Ectodermal cell (in vitro differentiated cells): ENCODE data around the gene RHOXF2B.
"Not testable (repeated sequence)": the region's sequence is repeated elsewhere in the genome, so short reads cannot be mapped to it uniquely, and the experiment has no call there.

ENCODE experiments used
- H3K27ac ChIP-seq: 2 replicates; pipeline ENCODE4 v1.7.0; 2013; ENCODE audit warnings: mild to moderate bottlenecking, low read depth, low read length; ENCODE audit not compliant: insufficient read depth, poor library complexity, severe bottlenecking
- H3K27me3 ChIP-seq: 2 replicates; pipeline ENCODE4 v1.7.0; 2013; ENCODE audit warnings: mild to moderate bottlenecking, low read length; ENCODE audit not compliant: insufficient read depth, control insufficient read depth, poor library complexity, severe bottlenecking
- H3K36me3 ChIP-seq: one replicate; pipeline ENCODE4 v1.7.0; 2013; ENCODE audit warnings: low read length; ENCODE audit not compliant: control insufficient read depth, insufficient read depth
- H3K4me1 ChIP-seq: one replicate; pipeline ENCODE4 v1.7.0; 2013; ENCODE audit warnings: low read length; ENCODE audit not compliant: control insufficient read depth, insufficient read depth
- H3K4me3 ChIP-seq: 2 replicates; pipeline ENCODE4 v1.7.0; 2013; ENCODE audit warnings: low read depth, low read length, control low read depth; ENCODE audit not compliant: insufficient read depth
- H3K9me3 ChIP-seq: 2 replicates; pipeline ENCODE4 v1.7.0; 2013; ENCODE audit warnings: mild to moderate bottlenecking, low read length, moderate library complexity; ENCODE audit not compliant: control insufficient read depth
- WGBS, 2 experiments: methylation state at CpG; one replicate each; pipeline ENCODE4 v1.1.7; 2013; ENCODE audit warnings: missing lambda C conversion rate in 2 of 2; 5-methylcytosine and 5-hydroxymethylcytosine counted together

The RHOXF2B gene

DNA sequence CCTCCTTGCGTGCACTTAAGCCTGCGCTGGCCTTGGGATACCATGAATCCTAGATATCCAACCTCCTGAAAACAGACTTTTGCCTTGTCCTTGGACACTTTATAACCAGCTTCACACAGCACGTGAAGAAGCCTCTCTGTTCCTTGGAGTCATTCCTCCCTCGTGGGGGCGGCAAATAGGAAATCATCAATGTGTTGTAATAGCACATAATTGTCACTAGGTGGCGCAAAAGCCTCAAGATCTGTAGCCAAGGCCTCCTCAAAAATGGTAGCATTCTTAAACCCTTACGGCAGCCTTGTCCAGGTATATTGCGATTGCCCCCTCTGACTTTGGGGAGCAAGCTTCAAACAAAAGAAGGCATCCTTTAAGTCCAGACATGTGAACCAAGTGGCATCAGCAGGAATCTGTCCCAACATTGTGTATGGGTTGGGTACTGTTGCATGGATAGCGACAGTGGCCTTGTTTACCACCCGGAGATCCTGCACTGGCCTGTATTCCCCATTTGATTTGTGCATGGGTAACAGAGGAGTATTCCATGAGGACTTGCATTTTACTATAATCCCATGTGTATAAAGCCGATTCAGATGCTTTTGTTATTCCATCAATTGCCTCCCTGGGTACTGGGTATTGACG is 8.2 kb upstream of the RHOXF2B start:
- not testable (repeated sequence) for H3K27me3 ChIP-seq, H3K9me3 ChIP-seq, H3K27ac ChIP-seq, H3K4me1 ChIP-seq, H3K36me3 ChIP-seq, H3K4me3 ChIP-seq
- no CpG with 5 or more reads among the region's 12 CpGs for WGBS, 2 experiments

DNA sequence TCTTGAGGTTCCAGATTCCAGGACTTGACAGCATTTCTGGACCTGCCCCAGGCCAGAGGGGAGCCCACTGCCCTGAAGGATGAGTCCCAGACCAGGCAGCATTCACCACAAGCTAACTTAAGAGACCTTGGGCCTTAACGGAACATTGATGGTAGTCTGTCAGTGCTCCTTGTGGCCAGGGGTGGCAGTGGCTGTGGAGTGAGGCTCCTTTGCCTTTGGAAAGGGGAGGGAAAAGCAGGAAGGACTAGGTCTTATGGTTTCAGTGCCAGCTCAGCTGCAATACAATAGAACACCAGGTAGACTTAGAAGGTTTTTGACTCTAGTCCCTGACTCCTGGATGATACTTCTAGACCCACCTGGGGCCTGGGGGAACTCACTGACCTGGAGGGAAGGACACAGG is 11.3 kb downstream of the RHOXF2B start:
- WGBS, 2 experiments, result 71 to 73% methylated on average over 1 of the region's 1 CpG
- H3K36me3 ChIP-seq, H3K27me3 ChIP-seq, H3K4me1 ChIP-seq, H3K9me3 ChIP-seq, H3K4me3 ChIP-seq, H3K27ac ChIP-seq: not testable (repeated sequence)

DNA sequence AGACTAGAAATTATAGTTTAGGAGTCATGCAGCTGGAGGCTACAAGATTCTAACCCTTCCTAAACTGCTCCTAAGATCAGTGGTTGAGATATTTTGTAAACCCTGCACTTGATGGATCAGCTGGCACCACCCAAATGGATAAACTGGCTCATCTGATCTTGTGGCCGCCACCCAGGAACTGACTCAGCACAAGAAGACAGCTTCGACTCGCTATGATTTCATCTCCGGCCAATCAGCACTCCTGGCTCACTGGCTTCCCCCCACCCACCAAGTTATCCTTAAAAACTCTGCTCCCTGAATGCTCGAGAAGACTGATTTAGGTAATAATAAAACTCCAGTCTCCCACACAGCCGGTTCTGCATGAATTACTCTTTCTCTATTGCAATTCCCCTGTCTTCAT is 34.8 kb downstream of the RHOXF2B start:
- not testable (repeated sequence) for H3K27ac ChIP-seq, H3K9me3 ChIP-seq, H3K27me3 ChIP-seq, H3K36me3 ChIP-seq, H3K4me3 ChIP-seq, H3K4me1 ChIP-seq
- WGBS, 2 experiments, result no CpG with 5 or more reads among the region's 6 CpGs

DNA sequence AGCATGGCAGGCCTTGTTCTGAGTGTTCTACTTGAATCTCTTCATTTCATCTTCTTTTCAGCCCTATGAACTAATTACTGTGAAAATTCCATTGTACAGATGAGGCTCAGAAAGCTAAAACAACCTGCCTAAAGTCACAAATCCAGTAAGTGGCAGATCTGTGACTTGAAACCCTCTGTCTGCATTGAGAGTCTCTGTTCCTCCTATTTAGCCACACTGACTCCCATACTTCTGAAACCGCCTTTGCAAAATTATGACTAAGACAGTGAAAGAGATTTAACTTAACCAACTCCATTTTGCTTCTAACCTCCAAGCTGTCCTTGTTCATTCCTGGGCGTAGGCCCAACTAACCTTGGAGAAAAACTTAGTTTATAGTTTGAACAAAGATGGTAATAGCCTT is 35.2 kb downstream of the RHOXF2B start:
- H3K27ac ChIP-seq, H3K4me1 ChIP-seq, H3K4me3 ChIP-seq, H3K9me3 ChIP-seq, H3K36me3 ChIP-seq, H3K27me3 ChIP-seq: not testable (repeated sequence)
- WGBS, 2 experiments, result no CpG with 5 or more reads among the region's 2 CpGs

DNA sequence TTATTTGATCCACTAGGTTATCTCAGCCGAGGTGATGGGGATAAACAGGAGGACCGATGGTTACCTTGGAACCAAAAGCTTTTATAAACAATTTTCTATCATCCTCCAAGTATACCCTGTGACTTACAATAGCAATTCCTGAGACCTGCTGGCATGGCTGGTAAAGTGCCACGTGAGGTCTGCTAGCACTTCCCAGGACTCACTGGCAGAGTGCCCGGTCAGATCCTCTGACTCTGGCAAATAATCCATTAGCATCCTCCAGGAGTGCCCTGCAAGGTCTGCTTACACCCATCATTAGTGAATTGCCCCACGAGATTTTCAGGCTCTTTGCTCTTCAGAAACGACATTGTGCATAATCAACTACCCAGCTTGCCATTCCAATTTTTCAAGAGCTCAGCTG is 37.3 kb downstream of the RHOXF2B start:
- H3K9me3 ChIP-seq, H3K4me1 ChIP-seq, H3K4me3 ChIP-seq, H3K27me3 ChIP-seq, H3K36me3 ChIP-seq, H3K27ac ChIP-seq: not testable (repeated sequence)
- WGBS, 2 experiments, result no CpG with 5 or more reads among the region's 6 CpGs

DNA sequence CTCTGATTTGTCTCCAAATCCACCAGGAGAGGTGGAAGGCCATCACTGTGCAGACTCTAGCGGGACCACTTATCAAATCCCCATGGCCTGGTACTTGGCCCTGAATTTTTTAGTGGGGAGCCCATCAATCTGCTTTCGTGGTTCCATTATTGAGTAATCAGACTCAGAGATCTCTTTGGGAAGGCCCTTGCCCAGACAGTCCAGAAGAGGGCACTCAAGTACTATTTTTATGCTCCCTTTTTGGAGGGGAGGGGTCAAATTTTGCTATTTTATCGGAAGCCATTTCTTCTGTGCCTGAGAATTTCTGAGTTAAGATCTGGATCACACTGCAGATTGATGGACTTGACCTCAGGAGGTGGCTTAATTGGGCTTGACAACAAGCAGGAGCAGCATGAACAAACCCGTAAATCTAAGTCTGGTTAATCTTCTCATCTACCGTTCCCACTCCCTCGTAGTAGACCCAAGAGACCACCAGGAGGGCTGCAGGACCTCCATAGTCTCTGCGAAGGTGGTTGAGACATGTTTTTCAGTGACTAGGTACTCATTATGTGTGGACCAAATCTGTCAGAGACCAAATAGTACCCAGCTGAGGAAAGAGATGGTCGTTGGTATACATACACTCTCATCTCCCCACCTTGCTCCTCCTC is 38.3 kb downstream of the RHOXF2B start:
- WGBS, 2 experiments, result no CpG with 5 or more reads among the region's 8 CpGs
- H3K36me3 ChIP-seq, result not testable (repeated sequence)

DNA sequence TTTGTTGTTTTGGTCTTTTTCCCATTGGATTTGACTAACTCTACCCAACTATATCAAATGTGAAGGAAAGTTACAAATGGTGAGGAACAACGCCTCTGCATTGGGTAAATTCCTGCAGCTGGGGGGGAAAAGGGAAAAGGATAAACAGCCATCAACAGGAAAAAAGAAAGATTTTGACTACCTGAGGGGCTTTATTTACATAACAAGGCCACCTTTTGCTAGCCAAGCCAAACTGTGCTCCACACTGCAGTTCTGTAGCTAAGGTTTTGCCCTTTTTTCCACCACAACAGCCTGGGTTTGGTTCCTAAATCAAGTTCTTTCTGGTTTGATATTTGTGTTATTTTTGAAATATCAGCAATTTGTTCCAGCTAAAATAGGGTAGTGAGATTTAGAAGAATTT is 40.8 kb downstream of the RHOXF2B start:
- H3K9me3 ChIP-seq, result no peaks in the 10 kb centered on the region
- no peak overlapping the region for H3K27ac ChIP-seq
- H3K4me3 ChIP-seq, result no peak overlapping the region
- 13% methylated on average over 1 of the region's 1 CpG; no CpG with 5 or more reads in 1 of the 2 experiments for WGBS, 2 experiments
- no peaks in the 10 kb centered on the region for H3K4me1 ChIP-seq
- no peaks in the 10 kb centered on the region for H3K27me3 ChIP-seq
- H3K36me3 ChIP-seq, result no peaks in the 10 kb centered on the region

More for the DNA sequence above, 38.3 kb downstream of the RHOXF2B start:
- H3K9me3 ChIP-seq, H3K27me3 ChIP-seq, H3K4me1 ChIP-seq, H3K4me3 ChIP-seq, H3K27ac ChIP-seq: not testable (repeated sequence)

DNA sequence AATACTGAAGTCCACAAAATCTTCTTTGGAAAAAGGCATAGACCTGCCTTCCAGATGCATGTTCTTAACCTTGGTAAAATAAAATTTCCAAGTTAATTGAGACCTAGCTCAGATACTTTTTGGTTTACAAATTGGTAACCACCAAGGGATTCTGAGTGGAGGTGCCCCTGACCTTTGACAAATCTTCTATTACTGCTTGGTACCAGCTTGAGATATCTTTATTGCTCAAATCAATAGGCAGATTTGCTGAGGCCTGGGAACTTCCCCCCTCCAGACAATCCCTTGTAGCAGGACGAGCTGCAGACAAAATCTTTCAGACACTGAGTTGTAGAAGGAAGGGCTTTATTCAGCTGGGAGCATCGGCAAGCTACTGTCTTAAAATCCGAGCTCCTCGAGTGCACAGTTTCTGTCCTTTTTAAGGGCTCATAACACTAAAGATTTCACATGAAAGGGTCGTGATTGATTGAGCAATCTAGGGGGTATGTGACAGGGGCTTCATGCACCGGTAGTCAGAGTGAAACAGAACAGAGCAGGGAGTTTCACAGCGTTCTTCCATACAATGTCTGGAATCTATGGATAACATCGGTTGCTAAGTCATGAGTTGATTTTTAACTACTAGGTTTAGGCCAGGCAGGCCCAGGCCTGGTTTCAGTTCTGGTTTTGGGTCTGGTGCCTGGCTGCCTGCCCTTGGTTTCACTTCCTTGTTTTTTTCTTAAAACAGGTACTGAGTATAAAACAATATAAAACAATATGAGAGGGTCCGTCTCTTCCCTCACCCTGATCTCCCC is 41.8 kb downstream of the RHOXF2B start:
- H3K27me3 ChIP-seq, H3K4me1 ChIP-seq, H3K9me3 ChIP-seq, H3K36me3 ChIP-seq, H3K27ac ChIP-seq, H3K4me3 ChIP-seq: not testable (repeated sequence)
- WGBS, 2 experiments, result 83 to 88% methylated on average over 3 to 9 of the region's 9 CpGs

DNA sequence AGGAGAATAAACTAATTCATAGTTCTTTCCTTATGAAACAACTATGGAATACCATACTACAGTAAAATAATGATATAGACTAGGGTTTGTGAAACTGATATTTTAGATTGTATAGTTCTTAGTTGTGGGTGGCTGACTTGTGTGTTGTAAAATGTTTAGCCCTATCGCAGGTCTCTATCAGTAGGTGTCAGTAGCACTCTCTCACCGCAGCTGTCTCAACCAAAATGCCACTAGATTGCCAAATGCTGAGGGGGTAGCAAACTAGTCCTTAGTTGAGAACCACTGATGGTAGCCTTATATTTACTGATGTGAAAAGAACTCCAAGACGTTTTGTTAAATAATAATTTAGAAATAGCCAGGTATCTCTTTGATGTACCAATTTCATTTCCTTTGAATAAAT is 48.1 kb downstream of the RHOXF2B start:
- Histone ChIP-seq H3K36me3 (no peaks in the 10 kb centered on the region), H3K4me1 (no peaks in the 10 kb centered on the region), H3K9me3 (no peaks in the 10 kb centered on the region), H3K4me3 (no peak overlapping the region), H3K27me3 (no peaks in the 10 kb centered on the region), H3K27ac (no peak overlapping the region)
- 6 to 13% methylated on average over 2 of the region's 3 CpGs for WGBS, 2 experiments

DNA sequence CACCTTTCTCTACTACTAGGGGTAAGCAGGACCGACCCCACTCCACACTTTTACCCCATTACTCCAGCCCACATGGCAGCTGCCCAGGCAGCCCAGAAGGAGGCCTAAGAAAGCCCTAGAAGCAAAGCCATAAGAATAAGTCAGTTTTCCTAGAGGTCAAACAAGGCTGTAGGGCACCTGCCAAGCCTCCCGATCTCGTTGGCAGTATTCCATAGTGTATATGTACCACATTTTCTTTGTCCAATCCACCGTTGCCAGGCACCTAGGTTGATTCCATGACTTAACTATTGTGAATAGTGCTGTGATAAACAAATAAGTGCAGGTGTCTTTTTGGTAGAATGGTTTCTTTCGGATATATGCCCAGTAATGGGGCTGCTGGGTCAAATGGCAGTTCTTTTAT is 54.2 kb downstream of the RHOXF2B start:
- Histone ChIP-seq H3K9me3 (no peaks in the 10 kb centered on the region), H3K4me3 (no peak overlapping the region), H3K36me3 (no peaks in the 10 kb centered on the region), H3K27ac (no peak overlapping the region), H3K4me1 (no peaks in the 10 kb centered on the region), H3K27me3 (peaks cover 16% of the 10 kb centered on the region)
- WGBS, 2 experiments, result 84 to 90% methylated on average over 4 to 5 of the region's 5 CpGs
